SK-N-SH (cell line): Measurements from ENCODE around the gene VPS16. TPM values are rescaled to one million over a fixed set of nuclear protein-coding genes. Genes with fewer than 3 reads are reported as not detected.

Source experiments
- CTCF ChIA-PET: fragments of 300-600, 350-600 bp; formaldehyde crosslinking; extraction: SDS; loops from one replicate; lab custom pipeline; 2021; lab: Yijun Ruan, JAX
- POLR2A ChIA-PET: fragments of 350-600 bp; sonication (Branson Sonifier 250); formaldehyde crosslinking; extraction: SDS; loops from one replicate; lab custom pipeline; 2020; ENCODE audit warnings: antibody characterized with exemption, inconsistent platforms; lab: Yijun Ruan, JAX
- DNase-seq: peaks from one replicate; pipeline ENCODE4 v3.0.0; 2012
- H2AFZ ChIP-seq: fragments of 200-600 bp; sonication (generic); 2 replicates; pipeline ENCODE4 v1.8.1; 2016; ENCODE audit warnings: antibody characterized with exemption, mild to moderate bottlenecking, low read depth
- H3F3A ChIP-seq: fragments of 200-600 bp; sonication (generic); replicated peaks from 2 replicates; pipeline ENCODE3; 2016; ENCODE audit warnings: antibody characterized with exemption, mild to moderate bottlenecking; ENCODE audit not compliant: insufficient read depth
- H3K27ac ChIP-seq, 2 experiments: fragments of 200-500 bp in 1 of 2; fragments of 200-600 bp in 1 of 2; sonication (Bioruptor generic) in 1 of 2; sonication (generic), shearing (Covaris generic) in 1 of 2; 2 replicates each; pipeline versions ENCODE4 v1.5.1 to v1.6.1; 2014 to 2016; ENCODE audit warnings: low read depth in 2 of 2, inconsistent platforms in 1 of 2, low read length in 1 of 2, mild to moderate bottlenecking in 1 of 2, mixed read lengths in 1 of 2
- H3K27me3 ChIP-seq: fragments of 200-600 bp; sonication (generic), shearing (Covaris generic); 2 replicates; pipeline ENCODE4 v1.6.1; 2016; ENCODE audit warnings: mixed run types; ENCODE audit not compliant: insufficient read depth
- H3K36me3 ChIP-seq, 2 experiments: fragments of 200-500 bp in 1 of 2; fragments of 200-600 bp in 1 of 2; sonication (Bioruptor generic) in 1 of 2; sonication (generic) in 1 of 2; replicated peaks in 1 of 2; 2 replicates each; pipeline versions ENCODE3 to v1.5.1; 2014 to 2016; ENCODE audit warnings: low read length in 1 of 2, mild to moderate bottlenecking in 1 of 2; ENCODE audit not compliant: insufficient read depth in 2 of 2, control insufficient read depth in 1 of 2
- H3K4me1 ChIP-seq, 2 experiments: fragments of 200-500 bp in 1 of 2; fragments of 200-600 bp in 1 of 2; sonication (Bioruptor generic) in 1 of 2; sonication (generic), shearing (Covaris generic) in 1 of 2; 2 replicates each; pipeline versions ENCODE4 v1.5.1 to v1.6.1; 2014 to 2016; ENCODE audit warnings: low read depth in 1 of 2, low read length in 1 of 2, mixed run types in 1 of 2; ENCODE audit not compliant: insufficient read depth in 2 of 2, control insufficient read depth in 1 of 2
- H3K4me2 ChIP-seq: fragments of 200-600 bp; sonication (generic), shearing (Covaris generic); 2 replicates; pipeline ENCODE4 v1.6.1; 2017; ENCODE audit warnings: mixed run types
- H3K4me3 ChIP-seq, 2 experiments: fragments of 200-500 bp in 1 of 2; fragments of 200-600 bp in 1 of 2; sonication (Bioruptor generic) in 1 of 2; sonication (generic), shearing (Covaris generic) in 1 of 2; 2 replicates each; pipeline versions ENCODE4 v1.5.1 to v1.8.1; 2014 to 2016; ENCODE audit warnings: low read depth in 2 of 2, inconsistent platforms in 1 of 2, low read length in 1 of 2, mild to moderate bottlenecking in 1 of 2, mixed read lengths in 1 of 2, moderate library complexity in 1 of 2
- H3K79me2 ChIP-seq: fragments of 200-600 bp; sonication (generic); 2 replicates; pipeline ENCODE4 v1.8.1; 2017; ENCODE audit warnings: mild to moderate bottlenecking; ENCODE audit not compliant: insufficient read depth
- H3K9ac ChIP-seq: fragments of 200-600 bp; sonication (generic); 2 replicates; pipeline ENCODE4 v1.6.1; 2017; ENCODE audit warnings: mixed run types
- H3K9me2 ChIP-seq: fragments of 200-600 bp; sonication (generic); 2 replicates; pipeline ENCODE4 v1.6.1; 2017; ENCODE audit warnings: mixed run types
- H3K9me3 ChIP-seq: fragments of 200-600 bp; sonication (generic); 2 replicates; pipeline ENCODE4 v1.6.1; 2017; ENCODE audit warnings: mixed run types, mild to moderate bottlenecking, moderate library complexity
- H4K20me1 ChIP-seq: fragments of 200-600 bp; sonication (generic); 2 replicates; pipeline ENCODE4 v1.6.1; 2017; ENCODE audit warnings: mild to moderate bottlenecking, mixed run types; ENCODE audit not compliant: insufficient read depth
- CHD2 ChIP-seq: fragments of 150-350 bp; IDR thresholded peaks from 2 replicates; pipeline ENCODE4 v1.6.1; 2018; ENCODE audit warnings: low read length; ENCODE audit not compliant: partially characterized antibody
- CTCF ChIP-seq: fragments of 200-600 bp; sonication (generic); IDR thresholded peaks from 2 replicates; pipeline ENCODE4 v1.6.1; 2017; ENCODE audit warnings: antibody characterized with exemption, mild to moderate bottlenecking, moderate library complexity
- ELF1 ChIP-seq: IDR thresholded peaks from 2 replicates; pipeline ENCODE4 v1.4.0; 2012
- EZH2phosphoT487 ChIP-seq: fragments of 200-600 bp; sonication (generic); IDR thresholded peaks from 2 replicates; pipeline ENCODE4 v1.6.1; 2017; ENCODE audit warnings: low read depth, mixed run types, mild to moderate bottlenecking, antibody characterized with exemption, moderate library complexity, borderline replicate concordance
- FOSL2 ChIP-seq: IDR thresholded peaks from 2 replicates; pipeline ENCODE4 v1.4.0; 2012; ENCODE audit warnings: low read depth, mild to moderate bottlenecking, moderate library complexity, borderline replicate concordance
- FOXJ3 ChIP-seq: sonication (generic); formaldehyde crosslinking; IDR thresholded peaks from 2 replicates; pipeline ENCODE4 v1.5.1; 2020; ENCODE audit warnings: mild to moderate bottlenecking, missing genetic modification reagents
- FOXM1 ChIP-seq: IDR thresholded peaks from 2 replicates; pipeline ENCODE4 v1.4.0; 2012; ENCODE audit warnings: low read depth, mild to moderate bottlenecking
- JUND ChIP-seq: IDR thresholded peaks from 2 replicates; pipeline ENCODE4 v1.4.0; 2012
- MAX ChIP-seq: IDR thresholded peaks from 2 replicates; pipeline ENCODE4 v1.4.0; 2012; ENCODE audit warnings: low read depth
- MEF2A ChIP-seq: IDR thresholded peaks from 2 replicates; pipeline ENCODE4 v1.4.0; 2012; ENCODE audit warnings: low read depth, borderline replicate concordance
- NFIC ChIP-seq: IDR thresholded peaks from 2 replicates; pipeline ENCODE4 v1.4.0; 2012; ENCODE audit warnings: borderline replicate concordance
- NRF1 ChIP-seq: IDR thresholded peaks from 2 replicates; pipeline ENCODE4 v1.6.1; 2012; ENCODE audit warnings: low read depth, mild to moderate bottlenecking, low read length
- POLR2AphosphoS5 ChIP-seq: IDR thresholded peaks from 2 replicates; pipeline ENCODE4 v1.6.1; 2012; ENCODE audit warnings: low read depth, low read length
- RCOR1 ChIP-seq: fragments of 150-350 bp; IDR thresholded peaks from 2 replicates; pipeline ENCODE4 v1.6.1; 2017; ENCODE audit warnings: antibody characterized with exemption, low read length
- SMC3 ChIP-seq: IDR thresholded peaks from 2 replicates; pipeline ENCODE4 v1.6.1; 2012; ENCODE audit warnings: low read depth, low read length, improper control_type of control experiment
- TAF1 ChIP-seq: IDR thresholded peaks from 2 replicates; pipeline ENCODE4 v1.6.1; 2012; ENCODE audit warnings: low read depth, mild to moderate bottlenecking, low read length, moderate library complexity, borderline replicate concordance
- TCF12 ChIP-seq: IDR thresholded peaks from 2 replicates; pipeline ENCODE4 v1.4.0; 2012
- TEAD4 ChIP-seq: IDR thresholded peaks from 2 replicates; pipeline ENCODE4 v1.4.0; 2012; ENCODE audit warnings: mild to moderate bottlenecking, borderline replicate concordance; ENCODE audit not compliant: insufficient read depth
- WGBS: methylation state at CpG from one replicate; pipeline ENCODE4 v1.1.6; 2017; ENCODE audit warnings: low lambda C conversion rate; 5-methylcytosine and 5-hydroxymethylcytosine counted together
- polyA plus RNA-seq, 3 experiments: library from polyadenylated mRNA; depleted of rRNA; stranded (reverse); fragments of >200 nt; gene quantifications; 2 replicates each; pipeline ENCODE4 v1.2.3, GENCODE V29; 2012
- TF ChIP-seq, protein P1 (sequence below): IDR thresholded peaks from 2 replicates; pipeline ENCODE4; 2012
- TF ChIP-seq, protein P2 (sequence below): IDR thresholded peaks from 2 replicates; pipeline ENCODE4 v1.4.0; 2012; ENCODE audit warnings: low read depth, borderline replicate concordance

VPS16 gene
- polyA plus RNA-seq, 1 of the 3 experiments (the other 2 are of a cell fraction) = 62.0 TPM

DNA sequence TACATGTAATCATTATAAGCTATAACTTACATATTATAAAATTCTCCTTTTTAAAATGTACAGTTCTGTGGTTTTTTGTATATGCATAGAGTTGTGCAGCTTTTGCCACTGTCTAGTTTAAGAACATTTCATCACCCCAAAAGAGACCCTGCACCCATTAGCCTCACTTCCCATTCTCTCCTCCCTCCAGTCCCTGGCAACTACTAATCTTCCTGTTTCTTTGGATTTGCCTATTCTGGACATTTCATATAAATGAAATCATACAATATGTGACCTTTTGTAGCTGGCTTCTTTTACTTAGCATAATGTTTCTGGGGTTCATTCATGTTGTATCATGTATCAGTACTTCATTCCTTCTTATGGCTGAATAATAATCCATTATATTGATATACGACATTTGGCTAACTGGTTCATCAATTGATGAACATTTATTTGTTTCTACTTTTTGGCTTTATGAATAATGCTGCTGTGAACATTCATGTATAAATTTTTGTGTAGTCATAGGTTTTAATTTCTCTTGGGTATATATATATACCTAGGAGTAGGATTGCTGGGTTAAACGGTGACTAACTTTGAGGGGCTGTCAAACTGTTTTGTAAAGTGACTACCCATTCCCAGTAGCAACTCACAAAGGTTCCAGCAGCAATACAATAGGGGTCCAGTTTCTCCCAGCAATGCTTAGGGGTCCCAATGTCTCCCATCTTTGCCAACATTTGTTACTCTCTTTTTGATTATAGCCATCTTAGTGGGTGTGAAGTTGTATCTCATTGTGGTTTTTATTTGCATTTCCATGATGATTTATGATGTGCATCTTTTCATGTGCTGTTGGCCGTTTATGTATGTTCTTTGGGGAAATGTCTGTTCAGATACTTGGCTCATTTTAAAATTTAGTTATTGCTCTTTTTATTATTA lies 43.4 kb downstream of the VPS16 start:
- no peak overlapping the region for H2AFZ ChIP-seq
- no peak overlapping the region for H3K4me3 ChIP-seq
- no peak for DNase-seq
- ChIA-PET POLR2A (no interaction called here), CTCF (interaction anchor here (0.6 to 0.8 kb wide), 2 partner anchors 9 to 19 kb away, joined by 3 read pairs; no protein-coding TSS in a partner anchor)
- H3K4me1 ChIP-seq = peaks cover 0 to 3% of the 10 kb centered on the region in 2 experiments; a peak in 2 of 4 replicates
- H3K9me2 ChIP-seq = no peaks in the 10 kb centered on the region
- peaks cover 93% of the 10 kb centered on the region for H3K79me2 ChIP-seq
- 96% methylated on average over 3 of the region's 3 CpGs for WGBS
- peaks cover 46% of the 10 kb centered on the region for H4K20me1 ChIP-seq
- no peak overlapping the region for H3K9ac ChIP-seq
- no peak overlapping the region for H3K4me2 ChIP-seq
- H3K36me3 ChIP-seq = peaks cover 0 to 4% of the 10 kb centered on the region in 2 experiments
- no peaks in the 10 kb centered on the region for H3F3A ChIP-seq
- H3K27me3 ChIP-seq = no peaks in the 10 kb centered on the region
- H3K27ac ChIP-seq = no peak overlapping the region
- H3K9me3 ChIP-seq = no peaks in the 10 kb centered on the region
- TF ChIP-seq, protein P1, sequence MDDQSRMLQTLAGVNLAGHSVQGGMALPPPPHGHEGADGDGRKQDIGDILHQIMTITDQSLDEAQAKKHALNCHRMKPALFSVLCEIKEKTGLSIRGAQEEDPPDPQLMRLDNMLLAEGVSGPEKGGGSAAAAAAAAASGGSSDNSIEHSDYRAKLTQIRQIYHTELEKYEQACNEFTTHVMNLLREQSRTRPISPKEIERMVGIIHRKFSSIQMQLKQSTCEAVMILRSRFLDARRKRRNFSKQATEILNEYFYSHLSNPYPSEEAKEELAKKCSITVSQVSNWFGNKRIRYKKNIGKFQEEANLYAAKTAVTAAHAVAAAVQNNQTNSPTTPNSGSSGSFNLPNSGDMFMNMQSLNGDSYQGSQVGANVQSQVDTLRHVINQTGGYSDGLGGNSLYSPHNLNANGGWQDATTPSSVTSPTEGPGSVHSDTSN = no peak
- TF ChIP-seq MAX = no peak
- no peak for TF ChIP-seq POLR2AphosphoS5
- no peak for TF ChIP-seq ELF1
- TF ChIP-seq NFIC = no peak
- no peak for TF ChIP-seq FOXM1
- no peak for TF ChIP-seq EZH2phosphoT487
- no peak for TF ChIP-seq JUND
- TF ChIP-seq RCOR1 = no peak
- no peak for TF ChIP-seq SMC3
- TF ChIP-seq NRF1 = no peak
- TF ChIP-seq FOXJ3 (CRISPR knock-in tag) = no peak
- TF ChIP-seq MEF2A = no peak
- TF ChIP-seq TAF1 = no peak

GRCh38 chr20:2887715-2888114 lies 47.2 kb downstream of the VPS16 start:
- Histone ChIP-seq H4K20me1 (peaks cover 48% of the 10 kb centered on the region), H3K4me2 (no peak overlapping the region), H3K9me3 (no peaks in the 10 kb centered on the region), H3K4me1 (peaks cover 0 to 3% of the 10 kb centered on the region in 2 experiments; a peak in 1 of 4 replicates), H3K36me3 (peaks cover 0 to 4% of the 10 kb centered on the region in 2 experiments), H3K9me2 (no peaks in the 10 kb centered on the region), H3K27me3 (no peaks in the 10 kb centered on the region), H3K27ac (no peak overlapping the region), H3F3A (peaks cover 13% of the 10 kb centered on the region), H3K9ac (no peak overlapping the region), H3K79me2 (peaks cover 88% of the 10 kb centered on the region), H3K4me3 (no peak overlapping the region), H2AFZ (no peak overlapping the region)
- ChIA-PET POLR2A (interaction anchor here (0.7 kb wide), 1 partner anchor 9 kb away, joined by 3 read pairs; no protein-coding TSS in a partner anchor), CTCF (interaction anchor here (1.0 to 1.4 kb wide), 3 partner anchors 9 to 113 kb away, joined by 3 read pairs; no protein-coding TSS in a partner anchor)
- no peak for DNase-seq
- TF ChIP-seq FOSL2 (no peak), CHD2 (no peak), TCF12 (no peak), FOXM1 (no peak), TEAD4 (no peak), POLR2AphosphoS5 (no peak), NFIC (no peak), CTCF (no peak)
- TF ChIP-seq, protein P1 = no peak
- TF ChIP-seq, protein P2, sequence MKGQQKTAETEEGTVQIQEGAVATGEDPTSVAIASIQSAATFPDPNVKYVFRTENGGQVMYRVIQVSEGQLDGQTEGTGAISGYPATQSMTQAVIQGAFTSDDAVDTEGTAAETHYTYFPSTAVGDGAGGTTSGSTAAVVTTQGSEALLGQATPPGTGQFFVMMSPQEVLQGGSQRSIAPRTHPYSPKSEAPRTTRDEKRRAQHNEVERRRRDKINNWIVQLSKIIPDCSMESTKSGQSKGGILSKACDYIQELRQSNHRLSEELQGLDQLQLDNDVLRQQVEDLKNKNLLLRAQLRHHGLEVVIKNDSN = no peak
- 82% methylated on average over 3 of the region's 3 CpGs for WGBS
